NCI-H2029 treated with DMSO at 0.1 percent for 48 hours (cell line): ENCODE data around the gene C4orf36.
A peak's percentile ranks its signal among the peaks of the same experiment; 100 is the strongest.
"Not testable (repeated sequence)": the region's sequence is repeated elsewhere in the genome, so short reads cannot be mapped to it uniquely, and the experiment has no call there.

Source experiments
- DNase-seq: peaks from one replicate; lab custom pipeline; 2025; lab: John Stamatoyannopoulos, UW

Gene C4orf36

DNA sequence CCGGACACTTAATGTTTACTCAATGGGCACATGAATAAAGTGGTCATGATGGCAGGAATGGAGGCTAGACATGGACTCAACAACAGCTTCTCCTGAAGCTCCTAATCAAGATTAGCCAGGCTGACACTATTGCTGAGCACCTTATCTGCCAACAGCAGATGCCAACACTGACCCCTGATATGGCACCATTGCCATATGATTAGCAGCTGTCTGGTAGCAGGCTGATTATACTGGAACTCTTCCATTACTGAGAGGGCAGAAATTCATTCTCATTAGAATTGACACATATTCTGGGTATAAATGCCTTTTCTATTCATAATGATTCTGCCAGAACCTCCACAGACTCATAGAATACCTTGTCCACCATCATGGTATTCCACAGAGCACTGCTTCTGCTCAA lies 24.2 kb upstream of the C4orf36 start:
- DNase-seq: no peak

DNA sequence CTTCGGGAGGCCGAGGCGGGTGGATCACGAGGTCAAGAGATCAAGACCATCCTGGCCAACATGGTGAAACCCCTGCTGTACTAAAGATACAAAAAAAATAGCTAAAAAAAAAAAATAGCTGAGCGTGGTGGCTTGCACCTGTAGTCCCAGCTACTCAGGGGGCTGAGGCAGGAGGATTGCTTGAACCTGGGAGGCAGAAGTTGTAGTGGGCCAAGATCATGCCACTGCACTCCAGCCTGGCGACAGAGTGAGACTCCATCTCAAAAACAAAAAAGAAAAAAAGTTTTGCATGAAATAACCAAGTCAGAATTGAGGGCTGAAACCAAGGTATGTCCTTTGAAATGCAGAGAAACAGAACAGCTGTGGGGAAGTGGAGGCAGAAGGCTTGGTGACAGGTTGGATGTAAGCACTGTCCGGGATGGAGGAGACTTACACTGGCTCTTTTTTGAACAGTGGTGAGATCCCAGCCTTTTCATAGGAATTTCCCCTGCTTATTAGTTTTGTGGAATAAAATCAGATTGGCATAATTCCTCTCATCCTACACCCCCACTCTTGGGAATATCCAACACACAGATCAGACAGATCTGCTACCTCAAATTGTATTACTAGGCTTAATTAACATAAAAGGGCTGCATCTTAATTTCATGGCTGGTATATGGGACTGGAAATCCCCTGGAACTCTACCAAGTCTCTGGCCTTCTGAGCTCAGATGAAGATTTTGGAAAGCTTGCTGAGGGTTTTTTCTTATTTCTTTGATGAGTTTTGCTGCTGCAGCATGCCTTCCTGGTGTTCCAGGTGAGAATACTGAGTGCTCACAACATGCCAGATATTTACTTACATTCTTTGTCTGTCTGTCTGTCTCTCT lies 18.8 kb upstream of the C4orf36 start:
- no peak for DNase-seq

DNA sequence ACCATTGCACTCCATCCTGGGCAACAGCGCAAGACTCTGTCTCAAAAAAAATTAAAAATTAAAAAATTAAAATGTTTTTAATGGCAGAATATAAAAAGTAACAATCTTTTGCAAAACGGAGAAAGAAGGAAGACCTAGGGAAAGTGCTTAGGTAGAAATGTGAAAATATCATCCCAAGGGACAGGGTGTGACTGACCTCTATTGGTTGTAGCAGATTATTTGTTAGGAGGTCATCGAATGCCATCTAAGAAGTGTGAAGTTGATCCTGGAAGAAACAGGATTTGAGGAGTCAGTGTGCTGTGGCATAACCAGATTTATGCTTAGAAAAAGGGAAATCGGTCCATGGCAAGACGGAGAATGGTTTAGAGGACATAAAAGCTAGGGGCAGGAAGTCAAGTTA lies 18.1 kb upstream of the C4orf36 start:
- no peak for DNase-seq

DNA sequence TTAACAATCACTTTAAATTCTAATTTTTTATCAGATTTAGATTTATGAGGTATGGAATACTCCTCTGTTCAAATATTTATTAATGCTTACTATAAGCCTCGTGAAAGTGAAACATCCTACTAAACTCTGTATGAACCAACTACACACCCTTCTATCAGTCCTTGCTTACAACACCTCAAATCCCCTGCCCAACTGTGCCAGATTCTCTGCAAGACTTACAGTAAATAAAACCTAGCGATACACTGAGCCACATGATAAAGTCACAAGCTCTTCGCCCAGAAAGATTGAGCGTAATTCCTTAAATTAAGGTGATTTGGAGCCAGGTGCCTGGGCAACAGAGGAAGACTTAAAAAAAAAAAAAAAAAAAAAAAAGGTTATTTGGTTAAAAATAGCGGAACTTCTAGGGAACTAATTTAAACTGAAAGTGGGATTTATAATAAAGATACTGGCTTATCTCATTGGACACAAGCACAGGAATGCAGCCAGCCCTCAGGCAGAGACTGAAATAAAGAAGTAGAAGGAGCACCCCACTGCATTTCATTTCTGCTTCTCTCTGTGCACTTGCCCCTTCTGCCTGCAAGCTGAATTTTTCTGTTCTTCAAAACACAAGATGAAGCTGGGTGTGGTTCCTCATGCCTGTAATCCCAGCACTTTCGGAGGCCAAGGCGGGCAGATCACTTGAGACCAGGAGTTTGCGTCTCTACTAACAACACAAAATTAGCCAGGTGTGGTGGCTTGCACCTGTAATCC lies 17.5 kb upstream of the C4orf36 start:
- no peak for DNase-seq

DNA sequence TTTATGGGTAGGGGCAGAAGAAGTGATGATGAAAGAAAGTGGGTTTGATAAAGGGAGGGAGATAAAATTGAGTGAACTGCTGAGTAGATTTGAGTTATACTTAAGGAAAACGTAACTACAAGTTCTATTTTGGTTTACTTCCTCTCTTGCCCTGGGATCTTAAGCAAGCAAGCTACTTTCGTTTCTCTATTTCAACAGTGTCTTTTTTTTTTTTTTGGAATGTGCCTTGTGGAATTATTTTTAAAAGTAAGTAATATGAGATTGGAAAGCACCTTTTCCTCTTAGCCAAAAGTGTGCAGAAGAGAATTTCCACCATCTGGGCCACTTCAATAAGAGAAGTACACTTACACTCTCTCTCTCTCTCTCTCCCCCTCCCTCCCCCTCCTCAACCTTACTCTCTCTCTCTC lies 16.0 kb upstream of the C4orf36 start:
- no peak for DNase-seq

DNA sequence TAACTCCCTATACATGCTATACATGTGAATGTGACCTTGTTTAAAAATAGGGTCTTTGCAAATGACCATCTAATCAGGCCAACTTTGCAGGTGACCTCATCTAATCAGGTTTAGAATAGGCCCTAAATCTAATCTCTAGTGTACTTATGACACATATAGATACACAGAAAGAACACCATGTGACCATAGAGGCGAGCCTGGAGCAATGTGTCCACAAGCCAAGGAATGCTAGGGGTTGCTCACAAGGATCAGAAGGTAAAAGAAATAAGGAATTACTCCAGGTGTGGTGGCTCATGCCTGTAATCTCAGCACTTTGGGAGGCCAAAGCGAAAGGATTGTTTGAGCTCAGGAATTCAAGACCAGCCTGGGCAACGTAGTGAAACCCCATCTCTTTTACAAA lies 9.6 kb upstream of the C4orf36 start:
- no peak for DNase-seq

DNA sequence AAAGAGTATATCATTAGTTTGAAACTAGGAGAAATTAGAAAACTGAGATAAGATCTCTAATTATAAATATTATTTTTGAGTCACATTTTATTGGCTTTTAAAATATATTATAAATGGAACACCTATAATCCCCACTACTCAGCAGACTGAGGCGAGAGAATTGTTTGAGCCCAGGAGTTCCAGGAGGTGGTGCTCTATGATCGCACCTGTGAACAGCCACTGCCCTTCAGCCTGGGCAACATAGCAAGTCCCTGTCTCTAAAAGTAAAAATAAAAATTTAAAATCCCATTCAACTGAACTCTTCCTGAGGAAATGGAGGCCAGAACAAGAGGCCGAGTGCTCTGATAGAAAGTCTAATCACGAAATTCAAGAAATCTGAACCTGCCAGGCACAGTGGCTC lies 6.3 kb upstream of the C4orf36 start:
- DNase-seq: no peak

DNA sequence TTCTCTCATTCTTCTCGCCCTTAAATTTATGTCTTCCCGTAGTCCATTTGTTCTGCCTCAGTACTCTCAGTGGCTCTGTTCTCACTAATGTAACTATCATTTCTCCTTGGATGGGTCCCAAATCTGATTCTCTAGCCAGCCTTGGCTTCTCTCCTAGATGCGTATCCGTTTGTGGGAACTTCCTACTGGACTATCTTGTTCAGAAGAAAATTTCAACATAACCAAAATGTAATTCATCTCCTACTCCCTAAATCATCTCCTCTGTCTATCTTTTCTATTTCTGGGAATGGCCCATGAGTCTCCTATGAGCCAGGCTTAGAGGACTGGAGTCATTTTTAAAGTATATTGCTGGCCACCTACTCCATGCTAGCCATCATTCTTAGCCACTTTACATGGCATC lies 4.4 kb upstream of the C4orf36 start:
- no peak for DNase-seq

DNA sequence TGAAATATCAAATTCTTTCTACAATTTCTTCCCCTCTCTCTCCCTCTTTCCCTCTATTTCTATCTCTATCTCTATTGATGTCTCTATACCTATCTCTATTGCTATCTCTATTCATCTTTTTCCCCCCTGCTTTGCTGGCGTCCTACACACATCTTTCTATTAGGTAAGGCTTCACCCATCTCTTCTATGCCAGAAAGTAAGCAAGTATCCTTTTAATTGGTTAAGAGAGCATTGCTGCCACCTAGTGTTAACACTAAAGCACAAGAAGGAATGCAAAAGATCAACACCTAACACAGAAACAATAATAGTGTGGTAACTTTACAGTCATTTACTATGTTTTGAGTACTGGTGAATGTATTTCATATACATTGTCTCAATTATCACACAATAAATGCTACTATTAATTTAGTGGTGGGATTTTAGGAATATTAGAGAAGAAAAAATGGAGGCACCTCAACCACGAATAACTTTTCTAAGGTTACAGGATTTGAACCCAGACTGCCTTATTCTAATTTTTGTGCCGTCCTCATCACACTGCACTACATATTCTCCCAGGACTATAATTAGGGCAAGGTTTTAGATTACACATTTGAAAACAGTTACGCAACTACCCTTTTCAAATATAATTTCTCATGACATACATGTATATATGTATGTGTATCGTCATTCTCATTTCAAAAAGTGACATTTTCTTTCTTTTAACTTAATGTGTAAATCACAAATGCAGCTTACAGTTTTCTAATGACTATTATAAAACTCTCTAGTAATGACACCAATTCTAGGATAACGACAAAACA lies 3.7 kb upstream of the C4orf36 start:
- peak; percentile 62 for DNase-seq

DNA sequence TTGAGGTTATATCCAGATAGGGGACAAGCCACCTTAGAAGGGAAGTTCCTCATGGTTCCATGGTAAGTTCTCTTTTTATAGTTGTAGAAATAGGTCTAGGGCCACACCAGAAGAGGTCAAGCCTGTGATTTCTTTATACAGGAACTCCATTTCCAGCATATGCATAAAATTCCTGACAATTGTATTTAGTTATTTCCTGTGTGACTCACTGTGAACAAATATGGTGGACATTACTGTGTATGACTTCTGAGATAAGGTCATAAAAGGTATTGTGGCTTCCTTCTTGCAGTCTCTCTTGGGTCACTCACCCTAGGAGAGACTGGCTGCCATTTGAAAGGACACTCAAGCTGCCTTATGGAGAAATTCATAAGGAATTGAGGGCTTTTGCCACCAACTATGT lies 2.2 kb upstream of the C4orf36 start:
- DNase-seq: no peak

DNA sequence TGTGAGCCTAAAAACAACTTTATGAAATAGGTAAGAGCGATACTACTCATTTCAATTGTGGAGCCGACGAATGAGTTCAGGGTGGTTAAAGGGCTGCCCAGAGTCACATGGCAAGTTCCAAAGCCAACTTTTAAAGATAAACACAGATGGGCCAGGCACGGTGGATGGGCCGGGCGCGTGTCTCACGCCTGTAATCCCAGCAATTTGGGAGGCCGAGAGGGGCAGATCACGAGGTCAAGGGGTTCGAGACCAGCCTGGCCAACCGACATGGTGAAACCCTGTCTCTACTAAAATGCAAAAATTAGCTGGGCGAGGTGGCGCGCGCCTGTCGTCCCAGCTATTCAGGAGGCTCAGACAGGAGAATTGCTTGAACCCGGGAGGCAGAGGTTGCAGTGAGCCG lies 914 bp upstream of the C4orf36 start:
- no peak for DNase-seq

DNA sequence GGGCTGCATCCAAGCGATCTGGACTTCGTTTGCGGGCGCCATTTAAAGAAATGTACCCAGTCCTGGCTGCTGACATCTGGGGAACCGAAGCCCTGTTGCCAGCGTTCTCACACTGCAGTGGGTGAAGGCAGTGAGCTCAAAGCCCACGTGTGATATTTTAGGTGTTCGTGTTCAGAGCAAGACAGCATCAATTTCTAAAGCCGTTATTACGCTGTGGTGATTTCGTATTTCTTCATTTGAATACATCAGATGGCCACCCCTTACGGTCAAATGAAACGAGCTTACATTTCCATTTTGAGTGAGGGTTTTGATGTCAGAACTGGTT lies 376 bp upstream of the C4orf36 start:
- DNase-seq: no peak

DNA sequence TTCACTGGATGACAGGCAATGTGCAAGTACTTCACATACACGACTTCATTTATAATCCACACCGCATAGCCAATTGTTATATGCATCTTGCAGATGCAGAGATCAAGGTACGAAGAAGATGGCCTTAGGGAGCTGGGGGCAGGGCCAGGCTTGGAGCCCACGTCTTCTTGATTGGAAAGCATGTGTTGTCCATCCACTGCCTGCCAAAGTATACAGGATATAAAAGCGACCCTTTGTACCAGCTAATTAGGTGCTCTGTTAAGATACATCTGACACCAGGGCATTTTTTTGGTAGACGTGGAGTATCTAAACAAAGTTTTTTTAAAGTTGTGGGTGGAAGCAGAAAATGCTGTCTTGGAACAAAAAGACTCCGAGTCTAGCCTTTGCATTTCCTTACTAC lies 1.4 kb downstream of the C4orf36 start:
- no peak for DNase-seq

DNA sequence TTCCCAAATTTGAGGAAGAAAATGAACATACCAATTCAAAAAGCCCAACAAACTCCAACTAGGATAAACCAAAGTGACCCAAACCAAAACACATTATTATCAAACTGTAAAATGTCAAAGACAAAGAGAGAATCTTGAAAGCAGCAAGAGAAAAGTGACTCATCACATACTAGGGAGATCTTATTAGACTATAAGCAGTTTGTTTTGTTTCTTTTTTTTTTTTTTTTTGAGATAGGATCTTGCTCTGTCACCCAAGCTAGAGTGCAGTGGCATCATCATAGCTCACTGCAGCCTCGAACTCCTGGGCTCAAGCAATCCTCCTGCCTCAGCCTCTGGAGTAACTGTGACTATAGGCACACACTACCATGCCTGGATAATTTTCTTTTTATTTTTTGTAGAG lies 12.6 kb downstream of the C4orf36 start:
- no peak for DNase-seq

DNA sequence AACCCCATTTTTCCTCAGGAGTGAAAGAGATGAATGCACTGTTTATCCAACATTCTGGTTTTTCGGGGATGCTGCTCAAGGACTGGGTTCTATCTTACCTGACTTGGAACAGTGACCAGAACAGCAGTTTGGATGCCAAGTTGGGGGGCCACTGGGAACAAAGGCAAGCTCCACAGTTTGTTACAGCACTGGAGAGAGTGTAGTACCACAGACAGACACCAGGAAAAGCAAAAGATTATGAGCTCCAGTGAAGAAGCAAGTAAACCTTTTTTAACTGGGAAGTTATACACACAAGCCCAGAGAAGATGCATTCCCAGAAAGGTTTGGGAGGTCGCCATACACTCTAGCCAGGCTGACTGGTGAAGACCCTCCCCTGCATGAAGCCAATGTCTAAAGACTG lies 13.6 kb downstream of the C4orf36 start:
- DNase-seq: no peak

DNA sequence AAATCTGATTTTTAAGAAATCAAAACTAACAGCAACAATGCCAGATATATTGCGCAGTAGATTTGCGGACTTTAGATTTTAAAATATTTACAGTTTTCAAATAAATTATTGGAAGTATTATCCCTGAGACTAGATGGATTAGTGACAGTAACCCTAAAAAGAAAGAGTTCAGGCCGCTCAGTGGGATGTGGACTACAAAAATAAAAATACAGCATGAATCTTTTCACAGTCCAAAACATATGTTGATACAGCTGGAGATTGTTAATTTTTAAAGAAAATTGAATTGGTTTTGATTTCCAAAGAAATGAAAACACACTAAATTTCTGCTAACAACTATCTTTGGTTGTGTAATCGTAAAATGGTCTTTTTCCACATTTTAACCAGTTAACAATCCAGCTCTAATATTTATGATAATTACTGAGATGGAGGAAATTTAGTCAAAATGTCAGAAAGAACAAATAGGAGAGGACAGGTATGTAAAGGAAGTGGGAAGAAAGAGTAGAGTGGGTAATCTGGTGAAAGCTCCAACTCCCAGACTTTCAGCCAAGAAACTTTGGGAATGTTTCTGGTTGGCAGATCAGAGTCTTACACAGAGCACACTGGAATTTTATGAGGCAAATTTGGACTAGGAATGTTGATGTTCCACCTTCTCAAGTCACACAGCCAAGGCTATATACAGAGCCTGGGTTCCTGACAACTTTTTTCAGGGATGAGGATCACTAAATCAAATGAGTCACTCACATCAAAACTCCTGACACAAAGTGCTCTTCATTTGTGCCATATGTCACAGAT lies 15.1 kb downstream of the C4orf36 start:
- no peak for DNase-seq

DNA sequence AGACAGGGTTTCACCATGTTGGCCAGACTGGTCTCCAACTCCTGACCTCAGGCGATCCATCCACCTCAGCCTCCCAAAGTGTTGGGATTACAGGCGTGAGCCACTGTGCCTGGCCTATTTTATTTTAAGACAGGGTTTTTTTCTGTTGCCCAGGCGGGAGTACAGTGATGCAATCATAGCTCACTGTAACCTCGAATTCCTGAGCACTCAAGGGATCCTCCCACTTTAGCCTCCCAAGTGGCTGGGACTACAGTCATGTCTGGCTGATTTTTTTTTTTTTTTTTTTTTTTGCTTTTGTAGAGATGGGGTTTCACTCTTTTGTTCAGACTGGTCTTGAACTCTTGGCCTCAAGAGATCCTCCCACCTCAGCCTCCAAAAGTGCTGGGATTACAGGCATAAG lies 16.8 kb downstream of the C4orf36 start:
- DNase-seq: not testable (repeated sequence)

DNA sequence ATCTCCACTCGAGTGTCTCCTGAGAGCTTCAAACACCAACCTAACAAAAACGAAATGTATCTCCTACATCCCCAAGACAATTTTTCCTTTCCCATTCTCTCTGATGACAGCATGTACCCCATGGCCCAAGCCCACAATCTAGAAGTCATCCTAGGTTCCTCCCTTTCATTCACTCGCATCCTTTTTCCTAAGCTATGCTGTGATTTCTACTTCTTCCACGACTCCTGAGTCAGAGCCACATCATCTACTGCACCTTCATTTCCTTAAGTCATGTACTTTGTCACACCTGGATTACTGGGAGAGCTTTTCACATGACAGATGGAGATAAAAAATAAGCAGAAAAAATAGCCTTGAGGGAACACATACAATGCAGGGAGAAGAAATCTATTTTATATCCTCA lies 20.1 kb downstream of the C4orf36 start:
- no peak for DNase-seq

DNA sequence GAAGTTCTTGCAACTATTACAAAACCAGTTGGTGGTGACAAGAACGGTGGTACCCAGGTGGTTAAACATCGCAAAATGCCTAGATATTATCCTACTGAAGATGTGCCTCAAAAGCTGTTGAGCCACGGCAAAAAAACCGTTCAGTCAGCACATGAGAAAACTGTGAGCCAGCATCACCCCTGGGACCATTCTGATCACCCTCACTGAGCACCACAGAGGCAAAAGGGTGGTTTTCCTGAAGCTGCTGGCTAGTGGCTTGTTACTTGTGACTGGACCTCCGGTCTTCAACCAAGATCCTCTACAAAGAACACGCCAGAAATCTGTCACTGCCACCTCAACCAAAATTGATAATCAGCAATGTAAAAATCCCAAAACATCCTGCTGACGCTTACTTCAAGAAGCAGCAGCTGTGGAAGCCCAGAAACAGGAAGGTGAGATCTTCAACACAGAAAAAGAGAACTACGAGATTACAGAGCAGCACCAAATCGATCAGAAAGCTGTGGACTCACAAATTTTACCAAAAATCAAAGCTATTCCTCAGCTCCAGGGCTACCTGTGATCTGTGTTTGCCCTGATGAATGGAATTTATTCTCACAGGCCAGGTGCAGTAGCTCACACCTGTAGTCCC lies 21.7 kb downstream of the C4orf36 start:
- DNase-seq: no peak

DNA sequence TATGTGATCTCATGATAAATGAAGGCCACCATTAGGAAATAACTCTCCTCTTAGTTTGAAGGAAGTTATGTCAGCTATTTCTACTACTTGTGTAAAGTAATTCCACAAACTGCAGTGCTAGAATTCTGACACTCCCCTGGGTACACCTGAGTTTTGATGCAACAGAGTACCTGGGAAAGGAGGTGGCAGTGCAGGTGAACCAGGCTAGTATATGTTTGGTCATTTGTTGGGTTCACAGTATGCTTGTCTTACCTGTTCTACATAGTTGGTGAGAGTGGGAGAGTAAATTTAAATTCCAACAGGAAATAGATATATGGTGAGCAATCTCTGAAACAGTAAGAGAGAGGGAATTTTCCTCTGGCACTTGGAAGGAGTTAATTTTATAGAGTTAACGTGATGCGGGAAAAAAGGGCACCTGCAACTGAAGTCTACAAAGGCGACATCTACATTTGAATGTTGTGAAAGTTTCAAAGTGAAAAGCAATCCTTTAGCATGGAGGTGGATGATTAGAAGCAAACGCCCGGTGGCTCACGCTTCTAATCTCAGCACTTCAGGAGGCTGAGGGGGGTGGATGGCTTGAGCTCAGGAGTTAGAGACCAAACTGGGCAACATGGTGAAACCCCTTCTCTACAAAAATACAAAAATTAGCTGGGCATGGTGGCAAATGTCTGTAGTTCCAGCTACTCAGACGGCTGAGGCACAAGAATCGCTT lies 34.7 kb downstream of the C4orf36 start:
- no peak for DNase-seq

DNA sequence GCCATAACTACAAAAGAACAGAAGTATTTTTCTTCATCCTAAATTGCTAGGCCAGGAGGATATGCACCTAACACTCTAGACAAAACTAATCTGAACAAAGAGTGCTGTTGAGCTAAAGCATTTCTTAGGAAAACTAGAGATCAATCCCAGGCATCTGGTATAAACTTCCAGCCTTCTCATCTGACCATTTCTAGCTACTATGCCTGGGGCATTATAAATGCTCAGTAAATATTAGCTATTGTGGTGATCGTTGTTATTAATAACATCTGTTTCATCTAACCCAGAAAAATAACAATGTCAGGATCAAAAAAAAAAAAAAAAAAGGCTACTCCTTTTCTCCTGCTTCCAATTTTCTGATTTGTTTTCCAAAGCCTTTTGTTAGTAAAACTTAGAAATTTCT lies 35.3 kb downstream of the C4orf36 start:
- DNase-seq: no peak
